ENCODE results near the gene CALML3. TPM values are rescaled to one million over a fixed set of nuclear protein-coding genes. Genes with fewer than 3 reads are reported as not detected.
A peak's percentile ranks its signal among the peaks of the same experiment; 100 is the strongest.

CALML3 gene
- total RNA-seq, 2 donors from 2014 or later, result not detected

- Histone ChIP-seq H3K4me1 (peaks cover 0 to 41% of the 10 kb centered on the region in 2 donors), H3K9me3 (peaks cover 0 to 18% of the 10 kb centered on the region in 2 donors), H3K27me3 (no peaks in the 10 kb centered on the region), H3K4me3 (no peak overlapping the region), H3K27ac (peak overlapping the region; percentile 51 to 75), H3K36me3 (no peaks in the 10 kb centered on the region)
- TF ChIP-seq CTCF (IDR thresholded peaks at IDR 0.05), result no peak
- no peak for DNase-seq (ENCODE audit: low spot score)
Measured at GRCh38 chr10:5546891-5547680, 22.3 kb downstream of the CALML3 start.

GRCh38 chr10:5547681-5547930 lies 22.8 kb downstream of the CALML3 start:
- no peaks in the 10 kb centered on the region for H3K27me3 ChIP-seq
- peaks cover 0 to 41% of the 10 kb centered on the region in 2 donors for H3K4me1 ChIP-seq
- H3K4me3 ChIP-seq, result peak overlapping the region in 1 of 2 donors; percentile 10
- H3K9me3 ChIP-seq, result peaks cover 0 to 13% of the 10 kb centered on the region in 2 donors
- no peak for TF ChIP-seq CTCF (IDR thresholded peaks at IDR 0.05)
- H3K36me3 ChIP-seq, result no peaks in the 10 kb centered on the region
- DNase-seq (ENCODE audit: low spot score), result no peak
- H3K27ac ChIP-seq, result peak overlapping the region; percentile 51 to 75

GRCh38 chr10:5547931-5548660 lies 23.3 kb downstream of the CALML3 start:
- Histone ChIP-seq H3K27ac (peak overlapping the region; percentile 51 to 75), H3K27me3 (no peaks in the 10 kb centered on the region), H3K9me3 (peaks cover 0 to 8% of the 10 kb centered on the region in 2 donors), H3K4me1 (peaks cover 0 to 41% of the 10 kb centered on the region in 2 donors), H3K4me3 (peak overlapping the region in 1 of 2 donors; percentile 10), H3K36me3 (no peaks in the 10 kb centered on the region)
- no peak for TF ChIP-seq CTCF (IDR thresholded peaks at IDR 0.05)
- DNase-seq (ENCODE audit: low spot score), result no peak

- Histone ChIP-seq H3K4me1 (peaks cover 0 to 46% of the 10 kb centered on the region in 2 donors), H3K27ac (no peak overlapping the region), H3K9me3 (no peaks in the 10 kb centered on the region), H3K4me3 (no peak overlapping the region), H3K27me3 (no peaks in the 10 kb centered on the region), H3K36me3 (no peaks in the 10 kb centered on the region)
- no peak for DNase-seq (ENCODE audit: low spot score)
- TF ChIP-seq CTCF (IDR thresholded peaks at IDR 0.05), result no peak
Measured at GRCh38 chr10:5549462-5550249, 24.9 kb downstream of the CALML3 start.

GRCh38 chr10:5550250-5550545 lies 25.4 kb downstream of the CALML3 start:
- peaks cover 0 to 46% of the 10 kb centered on the region in 2 donors for H3K4me1 ChIP-seq
- no peak for TF ChIP-seq CTCF (IDR thresholded peaks at IDR 0.05)
- H3K36me3 ChIP-seq, result no peaks in the 10 kb centered on the region
- H3K4me3 ChIP-seq, result no peak overlapping the region
- DNase-seq (ENCODE audit: low spot score), result no peak
- H3K27ac ChIP-seq, result no peak overlapping the region
- H3K27me3 ChIP-seq, result no peaks in the 10 kb centered on the region
- no peaks in the 10 kb centered on the region for H3K9me3 ChIP-seq
